Measurements from ENCODE around the gene RSPH9.
"Not testable (repeated sequence)": the region's sequence is repeated elsewhere in the genome, so short reads cannot be mapped to it uniquely, and the experiment has no call there.

RSPH9 gene

GRCh38 chr6:43624786-43625288 lies 20.0 kb upstream of the RSPH9 start:
- Mint-ChIP-seq H3K27ac (no peak overlapping the region), H3K27me3 (no peaks in the 10 kb centered on the region), H3K9me3 (no peaks in the 10 kb centered on the region), H3K36me3 (peaks cover 7% of the 10 kb centered on the region), H3K4me1 (peaks cover 25% of the 10 kb centered on the region), H3K4me3 (no peak overlapping the region)

GRCh38 chr6:43625393-43625992 lies 19.3 kb upstream of the RSPH9 start:
- H3K27ac Mint-ChIP-seq: no peak overlapping the region
- peaks cover 7% of the 10 kb centered on the region for H3K36me3 Mint-ChIP-seq
- no peaks in the 10 kb centered on the region for H3K27me3 Mint-ChIP-seq
- H3K9me3 Mint-ChIP-seq: no peaks in the 10 kb centered on the region
- H3K4me1 Mint-ChIP-seq: peaks cover 30% of the 10 kb centered on the region
- no peak overlapping the region for H3K4me3 Mint-ChIP-seq

GRCh38 chr6:43627008-43627825 lies 17.6 kb upstream of the RSPH9 start:
- no peaks in the 10 kb centered on the region for H3K9me3 Mint-ChIP-seq
- H3K36me3 Mint-ChIP-seq: peaks cover 3% of the 10 kb centered on the region
- H3K27me3 Mint-ChIP-seq: no peaks in the 10 kb centered on the region
- H3K27ac Mint-ChIP-seq: peak overlapping the region; percentile 67
- peak overlapping the region; percentile 66 for H3K4me3 Mint-ChIP-seq
- H3K4me1 Mint-ChIP-seq: peaks cover 34% of the 10 kb centered on the region

- Mint-ChIP-seq H3K27me3 (no peaks in the 10 kb centered on the region), H3K27ac (peak overlapping the region; percentile 83), H3K36me3 (peaks cover 3% of the 10 kb centered on the region), H3K4me1 (peaks cover 34% of the 10 kb centered on the region), H3K9me3 (no peaks in the 10 kb centered on the region), H3K4me3 (peak overlapping the region; percentile 100)
These were observed 16.3 kb upstream of the RSPH9 start for GRCh38 chr6:43628393-43629103.

GRCh38 chr6:43629104-43629504 lies 15.7 kb upstream of the RSPH9 start, which contains the start of gene GTPBP2:
Gene GTPBP2, minus strand, starts transcription at chr6:43629264. Its CDS starts 102 bp downstream, at chr6:43629162.
- Mint-ChIP-seq H3K9me3 (no peaks in the 10 kb centered on the region), H3K27ac (peak within 1 kb of the TSS; percentile 99), H3K4me3 (peak within 1 kb of the TSS; percentile 100), H3K4me1 (peaks cover 37% of the 10 kb centered on the region), H3K27me3 (no peaks in the 10 kb centered on the region), H3K36me3 (peaks cover 3% of the 10 kb centered on the region)

GRCh38 chr6:43629505-43630300 lies 15.1 kb upstream of the RSPH9 start:
- Mint-ChIP-seq H3K36me3 (peaks cover 3% of the 10 kb centered on the region), H3K9me3 (no peaks in the 10 kb centered on the region), H3K4me1 (peaks cover 38% of the 10 kb centered on the region), H3K4me3 (peak overlapping the region; percentile 100), H3K27ac (peak overlapping the region; percentile 99), H3K27me3 (no peaks in the 10 kb centered on the region)

GRCh38 chr6:43630980-43631619 lies 13.7 kb upstream of the RSPH9 start:
- H3K4me1 Mint-ChIP-seq: peaks cover 48% of the 10 kb centered on the region
- no peak overlapping the region for H3K27ac Mint-ChIP-seq
- no peaks in the 10 kb centered on the region for H3K27me3 Mint-ChIP-seq
- H3K9me3 Mint-ChIP-seq: no peaks in the 10 kb centered on the region
- H3K36me3 Mint-ChIP-seq: peaks cover 3% of the 10 kb centered on the region
- peak overlapping the region; percentile 74 for H3K4me3 Mint-ChIP-seq

- not testable (repeated sequence) for H3K4me3 Mint-ChIP-seq, H3K27me3 Mint-ChIP-seq, H3K9me3 Mint-ChIP-seq, H3K36me3 Mint-ChIP-seq, H3K27ac Mint-ChIP-seq
- H3K4me1 Mint-ChIP-seq: peaks cover 36% of the 10 kb centered on the region
These were observed 11.8 kb upstream of the RSPH9 start for GRCh38 chr6:43633002-43633401.

GRCh38 chr6:43634702-43635303 lies 10.0 kb upstream of the RSPH9 start:
- H3K9me3 Mint-ChIP-seq: no peaks in the 10 kb centered on the region
- H3K27ac Mint-ChIP-seq: peak overlapping the region; percentile 97
- H3K4me3 Mint-ChIP-seq: peak overlapping the region; percentile 100
- H3K36me3 Mint-ChIP-seq: peaks cover 7% of the 10 kb centered on the region
- H3K27me3 Mint-ChIP-seq: no peaks in the 10 kb centered on the region
- peaks cover 46% of the 10 kb centered on the region for H3K4me1 Mint-ChIP-seq

- peak within 1 kb of the TSS; percentile 100 for H3K4me3 Mint-ChIP-seq
- H3K36me3 Mint-ChIP-seq: peaks cover 9% of the 10 kb centered on the region
- no peaks in the 10 kb centered on the region for H3K27me3 Mint-ChIP-seq
- peak within 1 kb of the TSS; percentile 97 for H3K27ac Mint-ChIP-seq
- H3K4me1 Mint-ChIP-seq: peaks cover 48% of the 10 kb centered on the region
- no peaks in the 10 kb centered on the region for H3K9me3 Mint-ChIP-seq
These were observed 9.2 kb upstream of the RSPH9 start, which contains the start of gene MAD2L1BP for GRCh38 chr6:43635387-43636307. Gene MAD2L1BP, plus strand, starts transcription at chr6:43635840. Its CDS starts 36 bp downstream, at chr6:43635876.

GRCh38 chr6:43636308-43636659 lies 8.6 kb upstream of the RSPH9 start:
- peak overlapping the region; percentile 100 for H3K4me3 Mint-ChIP-seq
- H3K36me3 Mint-ChIP-seq: peaks cover 11% of the 10 kb centered on the region
- H3K9me3 Mint-ChIP-seq: no peaks in the 10 kb centered on the region
- H3K27ac Mint-ChIP-seq: peak overlapping the region; percentile 97
- no peaks in the 10 kb centered on the region for H3K27me3 Mint-ChIP-seq
- peaks cover 46% of the 10 kb centered on the region for H3K4me1 Mint-ChIP-seq

- Mint-ChIP-seq H3K36me3 (peaks cover 17% of the 10 kb centered on the region), H3K4me1 (peaks cover 45% of the 10 kb centered on the region), H3K9me3 (no peaks in the 10 kb centered on the region), H3K27ac (no peak overlapping the region), H3K4me3 (peak overlapping the region; percentile 16), H3K27me3 (no peaks in the 10 kb centered on the region)
These were observed 4.6 kb upstream of the RSPH9 start for GRCh38 chr6:43639984-43640800.

GRCh38 chr6:43645613-43645964 lies 753 bp downstream of the RSPH9 start:
- H3K4me3 Mint-ChIP-seq: peak overlapping the region; percentile 82
- peaks cover 15% of the 10 kb centered on the region for H3K4me1 Mint-ChIP-seq
- peaks cover 7% of the 10 kb centered on the region for H3K36me3 Mint-ChIP-seq
- H3K27me3 Mint-ChIP-seq: no peaks in the 10 kb centered on the region
- no peaks in the 10 kb centered on the region for H3K9me3 Mint-ChIP-seq
- peak overlapping the region; percentile 2 for H3K27ac Mint-ChIP-seq

All from activated naive CD4-positive, alpha-beta T cell treated with anti-CD3 and anti-CD28 coated beads, Interleukin-2, amount 50 U/mL, for 24 hours (primary cell).